KMS-11 (cell line): ENCODE measurements around the gene ZNF580.

ENCODE experiments used
- H2AFZ ChIP-seq: fragments of 200-600 bp; sonication (generic); 2 replicates; pipeline ENCODE4 v1.6.1; 2016; ENCODE audit warnings: antibody characterized with exemption, mixed run types, low read depth
- H3K27ac ChIP-seq: fragments of 200-600 bp; sonication (generic); 2 replicates; pipeline ENCODE4 v1.6.1; 2016; ENCODE audit warnings: mild to moderate bottlenecking, mixed run types
- H3K27me3 ChIP-seq: fragments of 200-600 bp; sonication (generic); 2 replicates; pipeline ENCODE4 v1.6.1; 2017; ENCODE audit warnings: mild to moderate bottlenecking, low read depth, mixed run types, moderate library complexity; ENCODE audit not compliant: insufficient read depth
- H3K36me3 ChIP-seq: fragments of 200-600 bp; sonication (generic); 2 replicates; pipeline ENCODE4 v1.6.1; 2017; ENCODE audit warnings: mild to moderate bottlenecking, mixed run types; ENCODE audit not compliant: insufficient read depth
- H3K4me1 ChIP-seq: fragments of 200-600 bp; sonication (generic); 2 replicates; pipeline ENCODE4 v1.6.1; 2016; ENCODE audit warnings: mild to moderate bottlenecking, low read depth, mixed run types; ENCODE audit not compliant: poor library complexity, severe bottlenecking
- H3K4me2 ChIP-seq: fragments of 200-600 bp; sonication (generic); 2 replicates; pipeline ENCODE4 v1.7.0; 2016; ENCODE audit warnings: mild to moderate bottlenecking, mixed run types
- H3K4me3 ChIP-seq: fragments of 200-600 bp; sonication (generic); IDR thresholded peaks from 2 replicates; pipeline ENCODE4 v1.6.1; 2017; ENCODE audit warnings: low read depth, low read length, mixed read lengths; ENCODE audit not compliant: insufficient read depth
- H3K79me2 ChIP-seq: fragments of 200-600 bp; sonication (generic); 2 replicates; pipeline ENCODE4 v1.6.1; 2016; ENCODE audit warnings: low read depth, mixed run types; ENCODE audit not compliant: insufficient read depth
- H3K9ac ChIP-seq: fragments of 200-600 bp; sonication (generic); 2 replicates; pipeline ENCODE4 v1.6.1; 2016; ENCODE audit warnings: mild to moderate bottlenecking, mixed run types
- H4K20me1 ChIP-seq: fragments of 200-600 bp; sonication (generic); 2 replicates; pipeline ENCODE4 v1.6.1; 2016; ENCODE audit warnings: mild to moderate bottlenecking, mixed run types; ENCODE audit not compliant: insufficient read depth
- TF ChIP-seq, protein P1 (sequence below): fragments of 200-600 bp; sonication (generic); conservative IDR thresholded peaks from 2 replicates; pipeline ENCODE4 v1.6.1; 2017; ENCODE audit warnings: low read depth, mild to moderate bottlenecking, antibody characterized with exemption, low read length, moderate library complexity, mixed read lengths

Gene ZNF580

DNA sequence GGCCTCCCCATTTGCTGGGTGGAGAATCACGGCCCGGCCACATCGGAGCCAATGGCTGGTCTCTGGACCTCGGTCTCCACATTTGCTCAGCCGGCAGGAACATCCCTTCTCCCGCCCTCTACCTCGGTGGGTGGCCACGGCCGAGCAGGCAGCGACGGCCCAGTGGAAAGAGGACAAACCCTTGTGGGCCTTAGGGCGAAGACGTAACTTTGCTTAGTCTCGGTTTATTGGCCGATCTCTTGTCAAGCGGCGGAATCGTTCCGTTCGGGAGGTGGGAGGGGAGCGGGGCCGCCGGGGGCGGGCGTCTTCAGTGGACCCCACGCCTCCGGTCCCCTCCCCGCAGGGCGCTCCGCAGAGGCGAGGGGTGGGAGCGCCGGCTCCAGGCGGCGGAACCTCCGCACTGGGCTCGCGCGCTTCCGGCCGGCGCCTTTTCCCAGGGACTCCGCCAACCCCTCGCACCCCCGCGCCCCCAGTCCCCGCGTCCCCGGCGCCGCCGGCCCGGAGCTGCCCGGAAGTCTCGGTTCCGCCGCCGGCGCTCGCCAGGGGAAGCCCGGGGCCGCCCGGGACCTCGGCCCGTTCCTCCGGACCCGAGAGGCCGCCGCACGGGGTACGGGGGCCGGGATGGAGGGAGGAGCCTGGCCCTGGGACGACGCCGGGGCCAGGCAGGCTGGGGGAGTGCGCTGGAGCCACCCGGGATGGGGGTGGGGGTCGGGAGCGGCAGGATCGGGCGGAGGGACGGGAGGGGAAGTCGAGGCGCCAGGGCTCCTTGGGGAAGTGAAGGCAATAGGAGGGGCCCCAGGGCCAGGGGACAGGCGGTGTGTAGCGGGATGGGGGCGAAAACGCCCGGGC lies at the start of gene ZNF580:
TSS of gene ZNF580 (plus strand) at position 426 of the 849 bp plus-strand sequence. CDS start 1,507 bp downstream, outside the sequence.
- no peaks in the 10 kb centered on the region for H3K36me3 ChIP-seq
- no peaks in the 10 kb centered on the region for H3K27me3 ChIP-seq
- no peak within 1 kb of the TSS for H3K4me3 ChIP-seq
- H3K27ac ChIP-seq: peak within 1 kb of the TSS; percentile 81
- peaks cover 25% of the 10 kb centered on the region for H3K4me1 ChIP-seq
- TF ChIP-seq, protein P1, sequence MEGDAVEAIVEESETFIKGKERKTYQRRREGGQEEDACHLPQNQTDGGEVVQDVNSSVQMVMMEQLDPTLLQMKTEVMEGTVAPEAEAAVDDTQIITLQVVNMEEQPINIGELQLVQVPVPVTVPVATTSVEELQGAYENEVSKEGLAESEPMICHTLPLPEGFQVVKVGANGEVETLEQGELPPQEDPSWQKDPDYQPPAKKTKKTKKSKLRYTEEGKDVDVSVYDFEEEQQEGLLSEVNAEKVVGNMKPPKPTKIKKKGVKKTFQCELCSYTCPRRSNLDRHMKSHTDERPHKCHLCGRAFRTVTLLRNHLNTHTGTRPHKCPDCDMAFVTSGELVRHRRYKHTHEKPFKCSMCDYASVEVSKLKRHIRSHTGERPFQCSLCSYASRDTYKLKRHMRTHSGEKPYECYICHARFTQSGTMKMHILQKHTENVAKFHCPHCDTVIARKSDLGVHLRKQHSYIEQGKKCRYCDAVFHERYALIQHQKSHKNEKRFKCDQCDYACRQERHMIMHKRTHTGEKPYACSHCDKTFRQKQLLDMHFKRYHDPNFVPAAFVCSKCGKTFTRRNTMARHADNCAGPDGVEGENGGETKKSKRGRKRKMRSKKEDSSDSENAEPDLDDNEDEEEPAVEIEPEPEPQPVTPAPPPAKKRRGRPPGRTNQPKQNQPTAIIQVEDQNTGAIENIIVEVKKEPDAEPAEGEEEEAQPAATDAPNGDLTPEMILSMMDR: no peak
- H4K20me1 ChIP-seq: no peaks in the 10 kb centered on the region
- H3K4me2 ChIP-seq: peak within 1 kb of the TSS; percentile 99
- peak within 1 kb of the TSS; percentile 34 for H2AFZ ChIP-seq
- peak within 1 kb of the TSS; percentile 87 for H3K9ac ChIP-seq
- peaks cover 47% of the 10 kb centered on the region for H3K79me2 ChIP-seq

DNA sequence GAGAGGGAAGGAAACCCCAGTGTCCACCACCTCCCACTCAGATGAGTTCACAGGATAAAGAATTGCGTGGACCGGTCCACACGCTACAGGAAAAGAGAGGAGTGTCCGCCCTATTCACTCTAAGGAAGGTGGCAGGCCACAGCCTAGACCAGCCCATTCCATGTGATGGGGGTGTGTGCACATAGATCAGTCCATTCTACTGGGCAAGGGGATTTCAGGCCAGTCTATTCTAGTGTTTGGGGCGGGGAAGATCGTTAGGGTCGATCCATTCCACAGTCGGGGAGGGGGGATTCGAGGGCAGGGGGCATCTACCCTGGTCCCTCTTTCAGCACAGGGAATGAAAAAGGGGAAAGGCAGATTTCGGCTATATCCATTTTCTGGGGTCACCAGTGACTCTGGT lies 49.2 kb upstream of the ZNF580 start:
- H3K27me3 ChIP-seq: peaks cover 5% of the 10 kb centered on the region
- no peaks in the 10 kb centered on the region for H4K20me1 ChIP-seq
- H3K4me1 ChIP-seq: peaks cover 5% of the 10 kb centered on the region
- H3K27ac ChIP-seq: no peak overlapping the region
- no peak overlapping the region for H3K4me2 ChIP-seq
- no peaks in the 10 kb centered on the region for H3K36me3 ChIP-seq
- H3K79me2 ChIP-seq: no peaks in the 10 kb centered on the region
- H2AFZ ChIP-seq: no peak overlapping the region
- TF ChIP-seq, protein P1: no peak
- no peak overlapping the region for H3K4me3 ChIP-seq
- no peak overlapping the region for H3K9ac ChIP-seq

- no peak overlapping the region for H3K27ac ChIP-seq
- H2AFZ ChIP-seq: no peak overlapping the region
- H3K9ac ChIP-seq: no peak overlapping the region
- no peak overlapping the region for H3K4me3 ChIP-seq
- no peaks in the 10 kb centered on the region for H3K79me2 ChIP-seq
- H3K4me2 ChIP-seq: no peak overlapping the region
- H3K36me3 ChIP-seq: no peaks in the 10 kb centered on the region
- no peaks in the 10 kb centered on the region for H4K20me1 ChIP-seq
- H3K4me1 ChIP-seq: no peaks in the 10 kb centered on the region
- no peaks in the 10 kb centered on the region for H3K27me3 ChIP-seq
- TF ChIP-seq, protein P1: no peak
These were observed 48.3 kb upstream of the ZNF580 start for GRCh38 chr19:55592391-55593090.

DNA sequence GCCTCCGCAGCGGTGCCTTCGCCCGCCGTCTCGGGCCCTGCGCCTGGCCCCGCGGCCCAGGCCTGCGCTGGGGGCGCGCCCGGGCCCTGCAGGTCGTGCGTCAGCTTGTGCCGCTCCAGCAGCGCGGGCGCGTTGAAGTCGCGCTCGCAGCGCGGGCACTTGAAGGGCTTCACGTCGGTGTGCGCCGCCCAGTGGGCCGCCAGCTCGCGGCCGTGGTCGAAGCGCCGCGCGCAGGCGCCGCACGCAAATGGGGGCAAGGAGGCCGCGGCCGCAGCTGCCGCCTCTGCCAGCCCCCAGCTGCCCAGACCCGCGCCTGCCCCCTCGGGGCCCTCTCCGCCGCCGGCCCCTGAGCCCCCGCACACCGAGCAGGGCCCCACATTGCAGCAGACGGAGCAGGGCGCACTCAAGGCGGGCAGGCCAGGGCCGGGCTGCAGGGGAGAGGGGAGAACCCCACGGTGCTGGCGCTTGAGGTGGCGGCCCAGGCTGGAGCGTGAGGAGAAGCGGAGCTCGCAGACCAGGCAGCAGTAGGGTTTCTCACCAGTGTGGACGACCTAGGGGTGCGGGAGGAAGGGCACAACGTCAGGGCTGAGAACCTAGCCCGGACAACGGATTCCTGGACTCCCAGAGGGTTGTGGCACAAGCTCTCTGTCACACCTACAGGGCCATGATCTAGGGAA lies 47.6 kb upstream of the ZNF580 start:
- H3K4me1 ChIP-seq: no peaks in the 10 kb centered on the region
- H3K27ac ChIP-seq: no peak overlapping the region
- H3K36me3 ChIP-seq: no peaks in the 10 kb centered on the region
- TF ChIP-seq, protein P1: no peak
- H3K4me3 ChIP-seq: no peak overlapping the region
- H3K79me2 ChIP-seq: no peaks in the 10 kb centered on the region
- no peak overlapping the region for H3K4me2 ChIP-seq
- H3K9ac ChIP-seq: no peak overlapping the region
- H3K27me3 ChIP-seq: no peaks in the 10 kb centered on the region
- no peak overlapping the region for H2AFZ ChIP-seq
- H4K20me1 ChIP-seq: no peaks in the 10 kb centered on the region
